Hippocampal formation (tissue), 2 donors: ENCODE data around the gene RXRB.

Source experiments
- DNase-seq, 2 donors: peaks; one replicate each; lab custom pipeline; 2025; lab: John Stamatoyannopoulos, UW

The RXRB gene

GRCh38 chr6:33197431-33198048 is 2.9 kb downstream of the RXRB start:
- peak; percentile 24 to 77 for DNase-seq

DNA sequence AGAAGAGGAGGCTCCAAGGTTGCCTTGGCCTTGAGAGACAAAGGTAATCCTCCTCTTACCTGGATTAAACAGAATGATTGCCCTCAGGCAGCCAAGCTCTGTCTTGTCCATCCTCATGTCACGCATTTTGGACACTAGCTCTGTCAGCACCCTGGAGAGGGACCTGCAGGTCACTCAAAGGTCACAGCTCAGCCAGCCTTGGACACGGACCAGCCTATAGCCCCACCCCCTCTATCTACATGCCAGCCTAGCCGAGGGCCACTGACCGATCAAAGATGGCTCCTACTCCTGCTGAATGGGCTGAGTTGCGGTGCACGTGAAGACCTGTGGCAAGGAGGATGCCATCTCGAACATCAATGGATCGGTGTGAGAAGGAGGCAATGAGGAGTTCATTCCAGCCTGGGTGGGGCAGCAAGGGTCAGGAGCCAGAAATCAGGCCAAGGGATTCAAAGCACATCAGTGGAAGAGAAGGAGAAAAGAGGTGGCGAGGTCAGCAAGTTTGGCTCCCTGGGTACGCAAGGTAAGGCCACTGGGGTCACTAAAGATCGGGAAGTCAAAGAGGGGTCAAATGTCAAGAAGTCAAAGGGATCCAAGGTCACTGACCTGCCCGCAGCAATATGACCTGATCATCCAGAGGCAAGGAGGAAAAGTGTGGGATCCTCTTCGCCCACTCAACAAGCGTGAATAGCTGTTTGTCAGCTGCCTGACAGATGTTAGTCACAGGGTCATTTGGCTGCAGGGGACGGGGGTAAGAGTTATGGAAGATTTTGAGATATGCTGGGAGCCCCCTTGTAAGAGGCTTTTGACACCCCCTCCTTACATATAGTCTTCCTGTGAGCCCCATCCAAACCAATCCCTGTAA is 4.9 kb downstream of the RXRB start:
- DNase-seq = no peak

DNA sequence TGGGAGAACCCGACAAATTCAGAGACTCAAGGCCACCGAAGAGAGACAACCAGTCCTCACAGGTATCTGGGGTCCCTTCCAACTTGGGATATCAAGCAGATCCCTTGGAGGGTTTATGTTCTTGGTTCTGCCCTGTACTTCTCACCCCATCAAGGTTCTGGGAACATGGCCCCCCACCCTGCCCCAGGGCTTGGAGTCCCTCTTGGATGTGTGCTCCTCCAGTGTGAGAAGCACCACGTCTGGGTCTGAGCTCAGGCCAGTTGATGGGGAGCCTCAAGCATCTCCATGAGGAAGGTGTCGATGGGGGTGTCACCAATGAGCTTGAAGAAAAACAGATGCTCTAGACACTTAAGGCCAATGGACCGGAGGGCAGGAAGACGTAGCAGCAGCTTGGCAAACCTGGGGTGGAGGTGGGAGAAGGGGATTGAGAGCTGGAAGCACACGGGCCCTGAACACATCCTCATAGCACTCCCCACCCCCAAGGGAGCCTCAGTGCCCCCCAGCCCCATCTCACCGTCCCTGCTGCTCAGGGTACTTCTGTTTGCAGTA is 6.0 kb downstream of the RXRB start:
- no peak for DNase-seq

GRCh38 chr6:33193619-33194018 is 6.8 kb downstream of the RXRB start:
- DNase-seq = no peak

- peak; percentile 59 to 83 for DNase-seq
Measured at GRCh38 chr6:33192671-33193602, 7.5 kb downstream of the RXRB start.

GRCh38 chr6:33192105-33192646 is 8.3 kb downstream of the RXRB start, which contains the start of gene COL11A2:
Gene COL11A2, minus strand, starts transcription at chr6:33192467. Its CDS starts 227 bp downstream, at chr6:33192240.
- DNase-seq = no peak

- no peak for DNase-seq
Measured at GRCh38 chr6:33191383-33192104, 8.9 kb downstream of the RXRB start.

DNA sequence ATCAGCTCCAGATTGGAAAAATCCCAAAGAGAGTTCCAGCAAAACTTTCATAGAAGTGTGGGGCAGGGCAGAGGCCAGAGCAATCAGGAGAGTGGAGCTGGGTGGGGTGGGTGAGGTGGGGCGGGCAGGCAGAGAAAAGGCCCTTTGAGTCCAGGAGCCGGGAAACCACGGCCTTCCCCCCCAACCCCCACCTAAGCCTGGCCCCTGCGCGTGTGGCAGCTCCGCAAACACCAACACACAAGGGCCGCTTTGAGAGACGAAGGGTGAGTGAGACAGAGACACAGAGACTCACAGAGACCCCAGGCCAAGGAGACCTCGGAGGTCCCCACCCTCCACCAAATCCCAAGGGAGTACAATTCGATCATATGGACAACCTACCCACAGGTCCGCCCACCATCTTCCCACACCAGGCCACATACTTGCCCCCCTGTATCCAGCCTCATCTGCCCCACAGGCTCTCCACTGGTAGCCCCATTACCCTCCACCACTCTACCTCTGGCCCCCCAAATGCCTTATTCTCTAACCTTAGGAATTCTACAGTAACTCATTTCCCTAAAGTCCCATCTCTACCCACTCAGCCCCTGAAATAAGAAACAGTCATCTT is 9.9 kb downstream of the RXRB start:
- no peak for DNase-seq

- no peak for DNase-seq
Measured at GRCh38 chr6:33189625-33190448, 10.6 kb downstream of the RXRB start.

- DNase-seq = no peak
Measured at GRCh38 chr6:33189164-33189563, 11.3 kb downstream of the RXRB start.

- DNase-seq = no peak
Measured at GRCh38 chr6:33187809-33188208, 12.7 kb downstream of the RXRB start.

- DNase-seq = no peak
Measured at GRCh38 chr6:33185654-33186187, 14.7 kb downstream of the RXRB start.

- no peak for DNase-seq
Measured at GRCh38 chr6:33185190-33185589, 15.3 kb downstream of the RXRB start.

GRCh38 chr6:33183071-33183683 is 17.3 kb downstream of the RXRB start:
- no peak for DNase-seq

GRCh38 chr6:33181141-33181540 is 19.3 kb downstream of the RXRB start:
- DNase-seq = no peak

DNA sequence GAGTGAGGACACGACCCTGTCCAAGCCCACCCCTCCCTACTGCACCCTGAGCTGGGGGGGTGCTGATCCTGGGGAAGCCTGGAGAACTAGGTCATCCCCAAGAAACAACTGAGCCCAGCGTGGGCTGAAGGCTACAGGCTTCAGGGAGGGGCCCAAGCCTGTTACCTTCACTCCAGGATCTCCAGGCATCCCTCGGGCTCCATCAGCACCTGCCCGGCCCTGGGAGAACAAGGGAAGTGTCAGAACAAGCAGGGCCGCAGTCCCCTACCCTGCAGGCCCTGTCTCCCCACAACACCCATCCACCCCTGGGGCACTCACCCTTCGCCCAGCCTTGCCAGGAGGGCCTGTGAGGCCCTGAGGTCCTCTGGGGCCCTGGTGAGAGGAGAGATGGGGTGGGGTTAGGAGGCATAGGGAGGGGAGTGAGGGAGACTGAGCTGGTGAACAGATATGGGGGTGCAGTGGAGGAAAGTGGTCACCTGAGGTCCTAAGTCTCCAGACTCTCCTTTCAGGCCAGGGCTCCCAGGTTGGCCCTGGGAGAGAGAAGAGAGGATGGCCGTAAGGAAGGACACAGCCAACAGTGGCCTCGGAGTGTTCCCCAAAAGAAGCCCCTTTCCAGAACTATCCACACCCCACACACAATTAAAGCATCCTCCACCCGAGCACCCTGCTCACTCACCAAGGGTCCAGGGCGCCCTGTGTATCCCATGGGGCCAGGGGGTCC is 21.6 kb downstream of the RXRB start:
- no peak for DNase-seq

GRCh38 chr6:33177552-33178446 is 22.7 kb downstream of the RXRB start:
- no peak for DNase-seq
